ENCODE measurements around the gene IGSF3. TPM values are rescaled to one million over a fixed set of nuclear protein-coding genes. Genes with fewer than 3 reads are reported as not detected.

Gene IGSF3
- total and polyA plus RNA-seq, 2 of the 8 experiments (the other 6 are each of a cell fraction or from before 2014, with no cell fraction given), result 30.0 to 32.2 TPM

GRCh38 chr1:116553386-116554115 is 114.0 kb downstream of the IGSF3 start:
- H3K18ac ChIP-seq (ENCODE audit: extremely low read depth, low read length), result 0 out of 2 replicates have a peak overlapping the region, but pooled peaks have one; percentile 29
- H3K23ac ChIP-seq (ENCODE audit: insufficient read length), result no peak overlapping the region
- no peak overlapping the region; the same call in 1 of the 2 replicates for H2AK5ac ChIP-seq (ENCODE audit: low read depth, low read length)
- H3K79me1 ChIP-seq (ENCODE audit: low read depth, low read length), result no peaks in the 10 kb centered on the region
- peak overlapping the region; percentile 41; the same call in 1 of the 2 replicates for H2BK12ac ChIP-seq (ENCODE audit: low read depth, low read length)
- H2BK15ac ChIP-seq (ENCODE audit: low read length), result no peak overlapping the region
- no peaks in the 10 kb centered on the region for H3K36me3 ChIP-seq (ENCODE audit: control insufficient read depth in 2 of 4, insufficient read depth in 4 of 4, low read length in 3 of 4)
- ChIA-PET POLR2A (ENCODE audit: partially characterized antibody) (interaction anchor here (0.7 kb wide), 1 partner anchor 285 kb away, joined by 3 read pairs; no protein-coding TSS in a partner anchor), CTCF (ENCODE audit: partially characterized antibody) (no interaction called here)
- DNase-seq (ENCODE audit: low read depth in 1 of 2, low spot score in 2 of 2) (no peak), FAIRE-seq (peak; percentile 39)
- H3K4me2 ChIP-seq (ENCODE audit: insufficient read depth in 1 of 2, low read depth in 2 of 2, low read length in 2 of 2), result peak overlapping the region; percentile 18 to 50; a peak in 2 of 4 replicates
- H3K79me2 ChIP-seq (ENCODE audit: control insufficient read depth in 1 of 2, insufficient read depth in 2 of 2, low read length in 2 of 2), result no peaks in the 10 kb centered on the region; a peak in 1 of 4 replicates
- H3K27me3 ChIP-seq (replicated peaks in 1 of 4; ENCODE audit: control insufficient read depth in 3 of 4, extremely low read depth in 1 of 4, insufficient read depth in 3 of 4, low read length in 3 of 4), result no peaks in the 10 kb centered on the region
- H3K9me3 ChIP-seq (ENCODE audit: insufficient read depth in 2 of 2, low read depth in 1 of 2, low read length in 1 of 2), result no peaks in the 10 kb centered on the region
- TF ChIP-seq SRF (IDR thresholded peaks at IDR 0.05; ENCODE audit: low read depth, low read length) (no peak), JUND (IDR thresholded peaks at IDR 0.05; ENCODE audit: low read length) (0 out of 2 replicates have a peak, but pooled peaks have one; percentile 25)
- H4K5ac ChIP-seq (ENCODE audit: insufficient read length, low read depth, low read length), result no peak overlapping the region
- no peak overlapping the region for H2BK20ac ChIP-seq (ENCODE audit: low read length)
- H3K23me2 ChIP-seq (ENCODE audit: low read depth, low read length), result no peaks in the 10 kb centered on the region
- no peak overlapping the region for H4K91ac ChIP-seq (replicated peaks; ENCODE audit: insufficient read length, low read length)
- no peak overlapping the region for H2BK120ac ChIP-seq (replicated peaks; ENCODE audit: low read depth, low read length)
- H4K20me1 ChIP-seq (replicated peaks in 1 of 2; ENCODE audit: control insufficient read depth in 1 of 2, insufficient read depth in 2 of 2, low read length in 2 of 2), result no peaks in the 10 kb centered on the region
- H3K27ac ChIP-seq (ENCODE audit: low read depth, low read length), result no peak overlapping the region
- WGBS, 2 experiments (ENCODE audit: extremely low coverage in 1 of 2, insufficient coverage in 1 of 2, insufficient read length in 1 of 2, insufficient replicate concordance in 2 of 2, low coverage in 1 of 2, low lambda C conversion rate in 2 of 2, missing lambda C conversion rate in 1 of 2), result 89% methylated on average over 1 of the region's 1 CpG; no CpG with 5 or more reads in 1 of the 2 experiments
- H4K8ac ChIP-seq (ENCODE audit: extremely low read depth, insufficient read depth, low read length), result no peak overlapping the region
- H3K4ac ChIP-seq (replicated peaks; ENCODE audit: insufficient read length, low read depth, low read length), result no peak overlapping the region
- H3K9ac ChIP-seq (replicated peaks in 1 of 4; ENCODE audit: extremely low read depth in 1 of 4, low read depth in 3 of 4, low read length in 3 of 4), result no peak overlapping the region; a peak in 1 of 7 replicates
- H3K4me3 ChIP-seq (ENCODE audit: extremely low read depth in 1 of 4, insufficient read depth in 2 of 4, low read depth in 3 of 4, low read length in 4 of 4), result 0 out of 8 replicates have a peak overlapping the region, but pooled peaks of 2 of the 4 experiments have one; percentile 6 to 18
- peaks cover 0 to 7% (median 3%) of the 10 kb centered on the region in 4 experiments; a peak in 3 of 7 replicates for H3K4me1 ChIP-seq (replicated peaks in 1 of 4; ENCODE audit: control insufficient read depth in 3 of 4, insufficient read depth in 4 of 4, low read length in 3 of 4)
- peak overlapping the region; percentile 57; the same call in 1 of the 2 replicates for H2AFZ ChIP-seq (ENCODE audit: low read length)
- no peak overlapping the region for H3K14ac ChIP-seq (ENCODE audit: insufficient read length)
- H3K56ac ChIP-seq (replicated peaks; ENCODE audit: insufficient read length, low read depth, low read length), result no peak overlapping the region
- no peak overlapping the region for H2BK5ac ChIP-seq (ENCODE audit: low read depth, low read length)

Measured in H1 (cell line).